B cell (primary cell): ENCODE measurements around the gene SPEG. TPM values are rescaled to one million over a fixed set of nuclear protein-coding genes. Genes with fewer than 3 reads are reported as not detected.

Source experiments
- ATAC-seq: fragments of 200-7000 bp; cut with Tn5 transposase; one replicate; pipeline ENCODE4 v1.10.0; 2021; ENCODE audit warnings: low read depth, mild to moderate bottlenecking, moderate number of reproducible peaks, moderate library complexity
- CTCF ChIA-PET: fragments of 350-600 bp; sonication (Branson Sonifier 250); formaldehyde crosslinking; loops from one replicate; lab custom pipeline; 2021; ENCODE audit warnings: antibody characterized with exemption, inconsistent platforms; lab: Charles Lee
- POLR2A ChIA-PET: fragments of 350-600 bp; sonication (Branson Sonifier 250); formaldehyde crosslinking; loops from one replicate; lab custom pipeline; 2021; ENCODE audit warnings: antibody characterized with exemption; lab: Charles Lee
- DNase-seq: peaks from one replicate; pipeline ENCODE4 v3.0.0; 2013
- H2AFZ ChIP-seq: 2 replicates; pipeline ENCODE4 v1.6.1; 2012; ENCODE audit warnings: mild to moderate bottlenecking, low read depth, low read length; ENCODE audit not compliant: insufficient read depth, poor library complexity, severe bottlenecking
- H3K27ac ChIP-seq, 2 donors: 1 replicate in 1 of 2; 2 replicates in 1 of 2; pipeline ENCODE4 v1.5.1; 2012 to 2013; ENCODE audit warnings: low read length in 2 of 2, mild to moderate bottlenecking in 2 of 2, moderate library complexity in 1 of 2
- H3K27me3 ChIP-seq, 4 experiments: fragments of 200-600 bp in 1 of 4; sonication (generic) in 1 of 4; replicated peaks in 1 of 4; 1 replicate in 2 of 4; 2 replicates in 2 of 4; pipeline versions ENCODE4 v1.6.1 to v1.7.0; 2013 to 2016; ENCODE audit warnings: low read length in 3 of 4, mild to moderate bottlenecking in 2 of 4, mixed read lengths in 1 of 4, moderate library complexity in 1 of 4; ENCODE audit not compliant: insufficient read depth in 4 of 4, control insufficient read depth in 3 of 4; ENCODE audit errors: control extremely low read depth in 1 of 4
- H3K36me3 ChIP-seq, 2 experiments: replicated peaks in 1 of 2; 1 replicate in 1 of 2; 2 replicates in 1 of 2; pipeline versions ENCODE4 v1.6.1 to v1.7.1; 2013; ENCODE audit warnings: low read length in 1 of 2; ENCODE audit not compliant: insufficient read depth in 2 of 2, control insufficient read depth in 1 of 2; ENCODE audit errors: control extremely low read depth in 1 of 2, extremely low read depth in 1 of 2
- H3K4me1 ChIP-seq, 2 donors: fragments of 200-600 bp in 1 of 2; sonication (generic) in 1 of 2; 1 replicate in 1 of 2; 2 replicates in 1 of 2; pipeline versions ENCODE4 v1.5.1 to v1.6.1; 2013 to 2017; ENCODE audit warnings: low read length in 2 of 2; ENCODE audit not compliant: control insufficient read depth in 2 of 2, insufficient read depth in 2 of 2
- H3K4me2 ChIP-seq: replicated peaks from 2 replicates; pipeline ENCODE3; 2012; ENCODE audit warnings: mild to moderate bottlenecking, low read depth, low read length; ENCODE audit not compliant: poor library complexity, severe bottlenecking
- H3K4me3 ChIP-seq, 5 experiments: fragments of 200-600 bp in 1 of 5; sonication (generic) in 1 of 5; 1 replicate in 3 of 5; 2 replicates in 2 of 5; pipeline versions ENCODE4 v1.5.1 to v1.7.0; 2011 to 2016; ENCODE audit warnings: low read length in 4 of 5, mild to moderate bottlenecking in 4 of 5, low read depth in 2 of 5, control low read depth in 1 of 5, moderate library complexity in 1 of 5; ENCODE audit not compliant: insufficient read depth in 1 of 5; ENCODE audit errors: control extremely low read depth in 1 of 5, extremely low read depth in 1 of 5
- H3K79me2 ChIP-seq: fragments of 200-600 bp; sonication (generic); one replicate; pipeline ENCODE4 v1.6.0; 2016; ENCODE audit warnings: low read length; ENCODE audit not compliant: control insufficient read depth, insufficient read depth
- H3K9ac ChIP-seq: fragments of 200-600 bp; sonication (generic); 2 replicates; pipeline ENCODE4 v1.6.1; 2017; ENCODE audit warnings: mild to moderate bottlenecking, low read length, moderate library complexity
- H3K9me3 ChIP-seq, 3 donors: one replicate each; pipeline versions ENCODE4 v1.6.1 to v1.7.1; 2013; ENCODE audit warnings: low read length in 2 of 3; ENCODE audit not compliant: control insufficient read depth in 2 of 3, insufficient read depth in 1 of 3; ENCODE audit errors: control extremely low read depth in 1 of 3
- H4K20me1 ChIP-seq: 2 replicates; pipeline ENCODE4 v1.6.0; 2012; ENCODE audit warnings: mild to moderate bottlenecking, low read length; ENCODE audit not compliant: insufficient read depth, control insufficient read depth, poor library complexity, severe bottlenecking
- H3K27ac Mint-ChIP-seq: one replicate; pipeline ENCODE4 v1.8.0; 2021; ENCODE audit warnings: mixed read lengths
- H3K27me3 Mint-ChIP-seq: one replicate; pipeline ENCODE4 v1.8.0; 2021; ENCODE audit warnings: mixed read lengths
- H3K4me1 Mint-ChIP-seq: one replicate; pipeline ENCODE4 v1.8.0; 2021; ENCODE audit warnings: mixed read lengths
- H3K4me3 Mint-ChIP-seq: one replicate; pipeline ENCODE4 v1.8.0; 2021; ENCODE audit warnings: mixed read lengths
- H3K9me3 Mint-ChIP-seq: one replicate; pipeline ENCODE4 v1.8.0; 2022; ENCODE audit warnings: mixed read lengths; ENCODE audit not compliant: insufficient read depth
- EZH2 ChIP-seq: IDR thresholded peaks from 2 replicates; pipeline ENCODE4 v1.6.1; 2012; ENCODE audit warnings: borderline replicate concordance, low read depth, mild to moderate bottlenecking, moderate library complexity, low read length; ENCODE audit not compliant: insufficient read depth, poor library complexity, severe bottlenecking
- WGBS: methylation state at CpG from one replicate; pipeline ENCODE4 v1.1.5; 2013; ENCODE audit warnings: missing lambda C conversion rate; ENCODE audit not compliant: insufficient coverage; 5-methylcytosine and 5-hydroxymethylcytosine counted together
- intact Hi-C: fragments of 100-400 bp; cut with micrococcal nuclease; formaldehyde crosslinking; loops from one replicate; pipeline ENCODE4 v1.10.0; 2022
- polyA plus RNA-seq: library from polyadenylated mRNA; depleted of rRNA; stranded (reverse); fragments of >200 nt; gene quantifications from 2 replicates; pipeline ENCODE4 v1.2.3, GENCODE V29; 2012
- total RNA-seq, 2 donors: library from RNA; stranded (reverse); fragments of 120-200 nt in 1 of 2; gene quantifications; 1 replicate in 1 of 2; 2 replicates in 1 of 2; pipeline versions ENCODE4 v1.2.3 to v1.2.4, GENCODE V29; 2013 to 2022
- TF ChIP-seq, protein P1 (sequence below): fragments of 200-600 bp; IDR thresholded peaks from one replicate; pipeline ENCODE4 v1.8.0; 2022; ENCODE audit warnings: antibody characterized with exemption, mild to moderate bottlenecking

SPEG gene
- total and polyA plus RNA-seq, 2 donors (not counting 1 experiment from before 2014, with no cell fraction given), result 0.03 to 0.74 TPM

DNA sequence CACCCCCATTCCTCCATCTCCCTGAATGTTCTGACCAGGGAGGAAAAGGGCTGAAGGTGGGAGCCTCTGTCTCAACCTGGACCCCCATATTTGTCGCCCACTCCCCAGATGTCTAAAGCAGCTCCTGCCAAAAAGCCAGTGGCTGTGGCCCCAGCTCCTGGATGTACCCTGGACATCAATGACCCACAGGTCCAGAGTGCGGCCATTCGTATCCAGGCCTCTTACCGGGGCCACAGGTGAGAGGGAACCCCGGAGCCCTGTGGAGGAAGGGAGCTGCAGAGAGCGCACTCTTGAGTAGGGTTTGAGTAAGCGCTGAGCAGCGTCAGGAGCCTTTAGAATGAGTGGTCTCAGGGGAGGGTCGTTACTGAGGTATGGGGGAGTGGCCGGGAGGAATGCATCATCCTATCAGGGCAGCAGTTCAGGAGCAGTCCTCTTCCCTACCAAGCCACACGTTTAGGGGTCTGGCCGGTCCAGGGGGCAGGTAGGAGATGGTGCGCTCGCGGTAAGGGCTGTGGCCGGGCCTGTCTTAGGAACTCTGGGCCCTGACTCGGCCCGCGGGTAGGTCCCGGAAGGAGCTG lies 61.7 kb downstream of the SPEG start:
- TF ChIP-seq, protein P1, sequence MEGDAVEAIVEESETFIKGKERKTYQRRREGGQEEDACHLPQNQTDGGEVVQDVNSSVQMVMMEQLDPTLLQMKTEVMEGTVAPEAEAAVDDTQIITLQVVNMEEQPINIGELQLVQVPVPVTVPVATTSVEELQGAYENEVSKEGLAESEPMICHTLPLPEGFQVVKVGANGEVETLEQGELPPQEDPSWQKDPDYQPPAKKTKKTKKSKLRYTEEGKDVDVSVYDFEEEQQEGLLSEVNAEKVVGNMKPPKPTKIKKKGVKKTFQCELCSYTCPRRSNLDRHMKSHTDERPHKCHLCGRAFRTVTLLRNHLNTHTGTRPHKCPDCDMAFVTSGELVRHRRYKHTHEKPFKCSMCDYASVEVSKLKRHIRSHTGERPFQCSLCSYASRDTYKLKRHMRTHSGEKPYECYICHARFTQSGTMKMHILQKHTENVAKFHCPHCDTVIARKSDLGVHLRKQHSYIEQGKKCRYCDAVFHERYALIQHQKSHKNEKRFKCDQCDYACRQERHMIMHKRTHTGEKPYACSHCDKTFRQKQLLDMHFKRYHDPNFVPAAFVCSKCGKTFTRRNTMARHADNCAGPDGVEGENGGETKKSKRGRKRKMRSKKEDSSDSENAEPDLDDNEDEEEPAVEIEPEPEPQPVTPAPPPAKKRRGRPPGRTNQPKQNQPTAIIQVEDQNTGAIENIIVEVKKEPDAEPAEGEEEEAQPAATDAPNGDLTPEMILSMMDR, result no peak
- TF ChIP-seq EZH2, result no peak
- peaks cover 19% of the 10 kb centered on the region for H3K79me2 ChIP-seq
- no peaks in the 10 kb centered on the region for H3K9me3 Mint-ChIP-seq
- H3K4me2 ChIP-seq, result peak overlapping the region; percentile 98
- peaks cover 32% of the 10 kb centered on the region for H3K4me1 Mint-ChIP-seq
- ATAC-seq (no peak), DNase-seq (no peak)
- intact Hi-C loops, result loop anchor here (5.0 kb wide), 3 partner anchors 219 to 1224 kb away; partner anchors contain the start of genes AAMP, CNPPD1, DNAJB2 and PNKD
- H3K4me3 Mint-ChIP-seq, result peak overlapping the region; percentile 93
- ChIA-PET CTCF (interaction anchor here (0.8 to 10.4 kb wide), 10 partner anchors 10 to 146 kb away, joined by 3 to 123 read pairs (median 4); partner anchors contain the start of gene DNPEP), POLR2A (interaction anchor here (0.6 to 2.8 kb wide), 2 partner anchors 108 to 242 kb away, joined by 3 to 10 read pairs; partner anchors contain the start of genes DNPEP and TUBA4A)
- H3K27ac ChIP-seq, result no peak overlapping the region
- peak overlapping the region; percentile 30 for H2AFZ ChIP-seq
- peaks cover 0 to 21% (median 0%) of the 10 kb centered on the region in 3 donors for H3K9me3 ChIP-seq
- H3K36me3 ChIP-seq, result peaks cover 0 to under 1% of the 10 kb centered on the region in 2 experiments
- H3K4me3 ChIP-seq, result no peak overlapping the region
- no peak overlapping the region for H3K9ac ChIP-seq
- H3K27me3 Mint-ChIP-seq, result peaks cover 47% of the 10 kb centered on the region
- H3K27me3 ChIP-seq, result peaks cover 0 to 67% (median 31%) of the 10 kb centered on the region in 4 experiments
- no peak overlapping the region for H3K27ac Mint-ChIP-seq
- H4K20me1 ChIP-seq, result no peaks in the 10 kb centered on the region
- WGBS, result 30% methylated on average over 16 of the region's 20 CpGs
- peaks cover 38% of the 10 kb centered on the region in 2 donors for H3K4me1 ChIP-seq
